Measurements from ENCODE around the gene THAP3. TPM values are rescaled to one million over a fixed set of nuclear protein-coding genes. Genes with fewer than 3 reads are reported as not detected.
"Not testable (repeated sequence)": the region's sequence is repeated elsewhere in the genome, so short reads cannot be mapped to it uniquely, and the experiment has no call there.

The THAP3 gene
- total RNA-seq, 1 experiment from 2014 or later, result 54.6 TPM

DNA sequence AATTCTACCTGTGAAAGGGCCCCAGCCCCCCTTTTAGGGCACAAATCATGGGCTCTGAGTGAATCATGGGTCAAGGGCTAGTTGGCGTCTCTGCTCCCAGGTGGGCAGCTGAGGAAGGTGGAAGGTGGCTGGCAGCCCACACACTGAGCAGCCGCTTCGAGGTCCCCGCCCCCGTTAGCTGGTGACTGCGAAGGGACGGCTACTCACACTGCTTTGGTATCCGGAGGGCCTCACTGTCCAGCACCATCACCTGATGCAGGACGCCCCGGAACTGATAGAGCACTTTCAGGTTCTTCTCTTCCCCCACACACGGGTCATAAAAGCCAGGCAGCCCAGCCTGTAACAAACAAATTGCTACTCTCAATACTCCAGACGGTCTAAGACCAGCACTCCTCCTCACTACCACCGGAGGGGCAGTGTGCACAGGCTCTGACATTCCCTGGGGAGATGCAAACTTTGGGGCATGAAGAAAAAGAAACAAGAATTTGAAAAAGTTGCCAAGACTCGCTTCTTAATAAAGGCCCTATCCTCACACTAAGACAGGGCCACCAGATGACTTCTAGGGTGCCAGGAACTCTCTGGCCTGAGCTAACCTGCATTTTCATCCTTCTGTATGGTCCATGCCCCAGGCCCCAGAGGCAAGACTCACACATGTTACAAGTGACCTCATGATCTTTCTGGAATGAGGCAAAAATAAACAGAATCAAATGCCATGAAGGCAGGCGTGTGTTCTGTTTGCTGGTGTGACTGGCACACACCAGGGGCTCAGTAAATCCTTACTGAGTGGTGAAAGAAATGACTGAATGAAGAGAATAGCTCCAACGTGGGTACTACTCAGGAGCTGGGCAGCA, 11.5 kb downstream of the THAP3 start:
- no peak overlapping the region for H3K4me2 ChIP-seq (ENCODE audit: low read length)
- no peak for DNase-seq
- no peaks in the 10 kb centered on the region for H3K9me3 ChIP-seq (ENCODE audit: low read length)
- BruUV-seq (replicated peaks), result no TSS peak
- no peak overlapping the region for H3K27ac ChIP-seq (ENCODE audit: low read length)
- H3K4me1 ChIP-seq (ENCODE audit: insufficient read depth, low read length), result no peaks in the 10 kb centered on the region
- intact Hi-C loops (cut with micrococcal nuclease), result no loop called here
- ATAC-seq, result no peak
- no peak overlapping the region for H2AFZ ChIP-seq (ENCODE audit: low read length)
- TF ChIP-seq EZH2phosphoT487 (IDR thresholded peaks at IDR 0.05; ENCODE audit: borderline replicate concordance, low read length), result no peak
- no peaks in the 10 kb centered on the region for H3K79me2 ChIP-seq (ENCODE audit: low read length)
- peaks cover 69% of the 10 kb centered on the region for H3K36me3 ChIP-seq (ENCODE audit: low read depth, low read length)
- no peaks in the 10 kb centered on the region for H3K27me3 ChIP-seq (ENCODE audit: low read length)
- ChIA-PET POLR2A (ENCODE audit: unreplicated experiment) (no interaction called here), CTCF (no interaction called here)
- H3K9ac ChIP-seq (ENCODE audit: low read length), result no peak overlapping the region
- H4K20me1 ChIP-seq (ENCODE audit: low read length), result no peaks in the 10 kb centered on the region
- H3F3A ChIP-seq (ENCODE audit: low read length, unreplicated experiment), result peaks cover 7% of the 10 kb centered on the region
- H3K4me3 ChIP-seq (ENCODE audit: low read length), result no peak overlapping the region
- no peaks in the 10 kb centered on the region for H3K9me2 ChIP-seq (replicated peaks; ENCODE audit: low read length)

DNA sequence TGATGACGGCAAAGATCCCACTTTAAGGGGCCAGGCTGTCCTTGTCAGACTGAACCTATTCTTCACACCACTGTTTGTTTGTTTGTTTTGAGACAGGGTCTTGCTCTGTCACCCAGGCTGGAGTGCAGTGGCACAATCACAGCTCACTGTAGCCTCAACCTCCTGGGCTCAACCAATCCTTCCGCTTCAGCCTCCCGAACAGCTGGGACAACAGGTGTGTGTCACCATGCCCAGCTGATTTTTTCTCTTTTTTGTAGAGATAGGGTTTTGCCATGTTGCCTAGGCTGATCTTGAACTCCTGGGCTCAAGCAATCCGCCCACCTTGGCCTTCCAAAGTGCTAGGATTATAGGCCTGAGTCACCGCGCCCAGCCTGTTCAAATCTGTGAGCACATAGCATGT, 12.1 kb downstream of the THAP3 start:
- intact Hi-C loops (cut with micrococcal nuclease); H3K9me2 ChIP-seq (replicated peaks; ENCODE audit: low read length); CTCF ChIA-PET; H3K9ac ChIP-seq (ENCODE audit: low read length); ATAC-seq; H3K4me3 ChIP-seq (ENCODE audit: low read length); H3K27ac ChIP-seq (ENCODE audit: low read length); H3F3A ChIP-seq (ENCODE audit: low read length, unreplicated experiment); H3K79me2 ChIP-seq (ENCODE audit: low read length); H3K27me3 ChIP-seq (ENCODE audit: low read length); H2AFZ ChIP-seq (ENCODE audit: low read length); H3K4me1 ChIP-seq (ENCODE audit: insufficient read depth, low read length); H3K4me2 ChIP-seq (ENCODE audit: low read length); DNase-seq; POLR2A ChIA-PET (ENCODE audit: unreplicated experiment); H3K9me3 ChIP-seq (ENCODE audit: low read length); BruUV-seq (replicated peaks); H4K20me1 ChIP-seq (ENCODE audit: low read length): not testable (repeated sequence)
- peaks cover 73% of the 10 kb centered on the region for H3K36me3 ChIP-seq (ENCODE audit: low read depth, low read length)

DNA sequence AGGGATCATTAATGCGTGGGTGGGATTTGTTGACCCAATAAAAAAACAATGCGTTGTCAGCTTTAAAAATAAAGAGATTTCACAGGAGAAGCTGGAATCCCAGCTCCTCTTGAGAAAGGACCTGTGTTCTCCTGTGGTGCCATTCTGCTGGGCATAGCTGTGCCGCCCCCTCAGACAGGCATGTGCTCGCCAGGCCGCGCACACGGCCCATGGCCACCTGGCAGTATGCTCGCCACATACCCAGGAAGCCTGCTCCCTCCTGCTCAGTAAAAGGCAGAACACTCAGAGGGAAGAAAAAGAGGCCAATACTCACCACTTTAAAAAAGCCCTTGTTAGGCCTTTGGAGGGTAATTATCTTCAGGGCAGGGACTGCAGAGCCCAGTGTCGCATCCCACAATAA, 13.1 kb downstream of the THAP3 start:
- Histone ChIP-seq H4K20me1 (ENCODE audit: low read length) (no peaks in the 10 kb centered on the region), H2AFZ (ENCODE audit: low read length) (no peak overlapping the region), H3F3A (ENCODE audit: low read length, unreplicated experiment) (peaks cover 7% of the 10 kb centered on the region), H3K9me2 (replicated peaks; ENCODE audit: low read length) (no peaks in the 10 kb centered on the region), H3K9me3 (ENCODE audit: low read length) (no peaks in the 10 kb centered on the region), H3K4me1 (ENCODE audit: insufficient read depth, low read length) (no peaks in the 10 kb centered on the region), H3K27ac (ENCODE audit: low read length) (no peak overlapping the region), H3K9ac (ENCODE audit: low read length) (no peak overlapping the region), H3K4me3 (ENCODE audit: low read length) (no peak overlapping the region), H3K79me2 (ENCODE audit: low read length) (no peaks in the 10 kb centered on the region), H3K27me3 (ENCODE audit: low read length) (no peaks in the 10 kb centered on the region), H3K36me3 (ENCODE audit: low read depth, low read length) (peaks cover 75% of the 10 kb centered on the region), H3K4me2 (ENCODE audit: low read length) (no peak overlapping the region)
- no peak for ATAC-seq
- TF ChIP-seq CTCF (conservative IDR thresholded peaks at IDR 0.05; ENCODE audit: low read depth, low read length) (no peak), EZH2phosphoT487 (IDR thresholded peaks at IDR 0.05; ENCODE audit: borderline replicate concordance, low read length) (no peak)
- no TSS peak for BruUV-seq (replicated peaks)
- intact Hi-C loops (cut with micrococcal nuclease), result no loop called here
- ChIA-PET CTCF (no interaction called here), POLR2A (ENCODE audit: unreplicated experiment) (no interaction called here)
- no peak for DNase-seq

- Histone ChIP-seq H3K4me2 (ENCODE audit: low read length) (no peak overlapping the region), H3K9me2 (replicated peaks; ENCODE audit: low read length) (no peaks in the 10 kb centered on the region), H3K36me3 (ENCODE audit: low read depth, low read length) (peaks cover 71% of the 10 kb centered on the region), H4K20me1 (ENCODE audit: low read length) (no peaks in the 10 kb centered on the region), H3K27ac (ENCODE audit: low read length) (no peak overlapping the region), H2AFZ (ENCODE audit: low read length) (no peak overlapping the region), H3K79me2 (ENCODE audit: low read length) (no peaks in the 10 kb centered on the region), H3F3A (ENCODE audit: low read length, unreplicated experiment) (peaks cover 7% of the 10 kb centered on the region), H3K9me3 (ENCODE audit: low read length) (no peaks in the 10 kb centered on the region), H3K4me3 (ENCODE audit: low read length) (no peak overlapping the region), H3K4me1 (ENCODE audit: insufficient read depth, low read length) (no peaks in the 10 kb centered on the region), H3K9ac (ENCODE audit: low read length) (no peak overlapping the region), H3K27me3 (ENCODE audit: low read length) (no peaks in the 10 kb centered on the region)
- TF ChIP-seq EZH2phosphoT487 (IDR thresholded peaks at IDR 0.05; ENCODE audit: borderline replicate concordance, low read length), result no peak
- intact Hi-C loops (cut with micrococcal nuclease), result no loop called here
- no peak for DNase-seq
- POLR2A ChIA-PET (ENCODE audit: unreplicated experiment), result no interaction called here
- no TSS peak for BruUV-seq (replicated peaks)
- ATAC-seq, result no peak
- CTCF ChIA-PET, result no interaction called here
These were observed 13.6 kb downstream of the THAP3 start for GRCh38 chr1:6638226-6638625.

DNA sequence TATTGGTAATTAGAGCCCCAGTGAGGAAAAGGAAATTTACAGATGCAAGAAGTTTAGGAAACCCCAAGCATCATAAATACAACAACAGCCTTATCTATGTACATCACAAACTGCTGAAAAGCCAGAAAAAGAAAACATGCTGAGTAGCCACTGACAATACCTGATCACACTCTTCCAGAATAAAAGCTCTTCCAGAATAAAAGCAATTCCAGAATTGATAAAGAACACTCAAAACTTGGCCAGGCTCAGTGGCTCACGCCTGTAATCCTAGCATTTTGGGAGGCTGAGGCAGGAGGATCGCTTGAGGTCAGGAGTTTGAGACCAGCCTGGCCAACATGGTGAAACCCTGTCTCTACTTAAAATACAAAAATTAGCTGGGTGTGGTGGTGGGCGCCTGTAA, 16.2 kb downstream of the THAP3 start:
- ATAC-seq; DNase-seq; H2AFZ ChIP-seq (ENCODE audit: low read length); H3K27me3 ChIP-seq (ENCODE audit: low read length); intact Hi-C loops (cut with micrococcal nuclease); H3F3A ChIP-seq (ENCODE audit: low read length, unreplicated experiment); H3K4me2 ChIP-seq (ENCODE audit: low read length); H3K9ac ChIP-seq (ENCODE audit: low read length); H3K9me3 ChIP-seq (ENCODE audit: low read length); H3K4me1 ChIP-seq (ENCODE audit: insufficient read depth, low read length); H4K20me1 ChIP-seq (ENCODE audit: low read length); CTCF ChIA-PET; BruUV-seq (replicated peaks); H3K79me2 ChIP-seq (ENCODE audit: low read length); H3K27ac ChIP-seq (ENCODE audit: low read length); H3K4me3 ChIP-seq (ENCODE audit: low read length); H3K9me2 ChIP-seq (replicated peaks; ENCODE audit: low read length): not testable (repeated sequence)
- POLR2A ChIA-PET (ENCODE audit: unreplicated experiment), result interaction anchor here (0.7 kb wide), 1 partner anchor 70 kb away, joined by 6 read pairs; no protein-coding TSS in a partner anchor
- H3K36me3 ChIP-seq (ENCODE audit: low read depth, low read length), result peaks cover 67% of the 10 kb centered on the region
